Left ventricle myocardium superior (tissue), 1 donor: ENCODE data around the gene LTBR. TPM values are rescaled to one million over a fixed set of nuclear protein-coding genes. Genes with fewer than 3 reads are reported as not detected.

Experiments
- ATAC-seq: fragments of 200-7000 bp; cut with Tn5 transposase; one replicate; pipeline ENCODE4 v1.9.1; 2020; ENCODE audit warnings: mild to moderate bottlenecking, moderate library complexity
- DNase-seq: peaks from one replicate; pipeline ENCODE4 v3.0.0-alpha.2; 2020
- intact Hi-C: fragments of 100-400 bp; cut with micrococcal nuclease; formaldehyde crosslinking; loops from one replicate; pipeline ENCODE4 v1.11.0; 2022
- total RNA-seq: library from RNA; stranded (reverse); fragmentation: NEBNext Ultra II Directional; extraction: Animal tissue kit (Norgen Biotek cat#: 25700); gene quantifications from one replicate; pipeline ENCODE4 v1.2.1, GENCODE V29; 2021
- donor health status: DM: no; HTN: yes; CAD: no; lungs with severe emphysema.

LTBR gene
- total RNA-seq, 1 donor from 2014 or later, result 32.9 TPM

DNA sequence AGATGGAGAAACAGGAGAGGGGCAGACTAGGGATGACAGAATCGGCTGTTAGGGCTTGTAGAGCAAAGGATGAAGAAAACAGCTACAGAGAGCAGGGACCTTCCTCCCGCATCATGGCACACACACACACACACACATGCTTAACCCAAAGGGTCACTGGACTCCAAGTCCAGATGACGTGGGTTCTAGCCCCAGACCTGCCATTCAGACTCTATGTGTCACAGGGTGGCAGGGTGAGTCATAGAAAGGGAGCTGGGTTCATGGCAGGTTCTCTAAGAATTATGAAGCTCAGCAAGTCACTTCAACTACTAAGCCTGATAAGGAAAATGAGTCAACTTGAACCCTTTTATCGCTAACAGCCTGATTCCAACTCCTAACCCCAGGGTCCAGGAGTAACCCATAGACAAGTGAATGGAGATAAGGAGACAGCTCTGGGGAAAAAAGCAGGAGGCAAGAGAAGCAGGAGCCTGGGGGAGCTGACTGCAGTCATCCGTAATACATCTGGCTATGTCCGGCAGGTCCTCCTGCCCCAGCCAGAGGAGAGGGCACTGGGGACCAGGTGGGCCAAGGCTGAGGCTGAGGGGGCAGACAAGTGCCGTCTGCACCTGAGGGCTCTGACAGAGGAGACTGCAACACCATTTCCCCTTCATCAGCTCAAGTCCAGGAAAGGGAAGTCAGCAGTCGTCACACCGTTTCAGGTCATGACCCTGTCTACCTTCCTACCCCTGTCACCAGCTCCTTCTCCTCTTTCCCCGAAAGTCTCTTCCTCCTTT is 38.5 kb upstream of the LTBR start:
- ATAC-seq, result no peak
- peak; percentile 27 for DNase-seq
- intact Hi-C loops, result no loop called here

DNA sequence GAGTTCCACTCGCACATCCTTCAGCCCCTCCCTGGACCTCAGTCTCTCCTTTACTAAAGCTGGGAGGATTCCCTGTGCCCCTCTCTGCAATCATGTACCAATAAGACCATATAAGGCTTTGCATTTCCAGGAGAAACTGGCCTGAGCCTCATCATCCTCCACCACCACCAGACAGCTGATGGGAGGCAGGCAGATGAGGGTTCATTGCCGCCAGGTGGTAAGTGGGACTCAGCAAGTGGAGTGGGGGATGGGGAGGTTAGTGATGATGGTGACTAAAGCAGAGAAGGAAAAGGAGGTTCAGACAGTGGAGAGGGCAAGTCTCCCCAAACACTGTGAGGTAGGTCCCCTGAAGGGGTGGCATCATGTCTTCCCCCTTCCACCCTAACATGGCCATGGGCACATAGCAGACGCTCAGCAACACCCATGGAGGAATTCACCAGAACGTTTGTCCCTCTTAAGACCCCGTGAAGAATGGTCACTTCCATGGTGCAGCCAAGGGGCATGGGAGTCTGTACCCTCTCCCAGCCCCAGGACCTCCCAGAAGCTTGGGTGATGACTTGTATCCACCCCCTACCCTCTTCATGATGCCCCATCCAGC is 37.6 kb upstream of the LTBR start:
- intact Hi-C loops, result no loop called here
- DNase-seq (no peak), ATAC-seq (no peak)

DNA sequence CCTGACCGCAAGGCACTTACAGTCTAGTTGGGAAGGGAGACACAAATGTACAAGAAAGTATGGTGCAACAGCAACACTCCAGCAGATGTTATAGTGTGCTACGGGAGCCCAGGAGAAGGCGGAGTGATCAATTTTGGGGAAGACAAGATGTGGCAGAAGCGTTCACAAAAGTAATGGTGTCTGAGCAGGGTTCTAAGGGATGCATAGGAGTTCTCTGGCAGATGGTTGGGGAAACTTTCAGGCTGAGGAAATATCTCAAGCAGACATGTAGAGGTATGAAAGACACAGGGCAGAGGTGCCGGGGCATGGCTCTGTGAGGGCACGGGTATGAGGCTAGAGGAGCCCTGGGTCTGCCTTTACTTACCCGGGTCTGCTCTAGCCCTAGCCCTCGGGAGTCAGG is 37.0 kb upstream of the LTBR start:
- no peak for ATAC-seq
- intact Hi-C loops, result no loop called here
- no peak for DNase-seq

DNA sequence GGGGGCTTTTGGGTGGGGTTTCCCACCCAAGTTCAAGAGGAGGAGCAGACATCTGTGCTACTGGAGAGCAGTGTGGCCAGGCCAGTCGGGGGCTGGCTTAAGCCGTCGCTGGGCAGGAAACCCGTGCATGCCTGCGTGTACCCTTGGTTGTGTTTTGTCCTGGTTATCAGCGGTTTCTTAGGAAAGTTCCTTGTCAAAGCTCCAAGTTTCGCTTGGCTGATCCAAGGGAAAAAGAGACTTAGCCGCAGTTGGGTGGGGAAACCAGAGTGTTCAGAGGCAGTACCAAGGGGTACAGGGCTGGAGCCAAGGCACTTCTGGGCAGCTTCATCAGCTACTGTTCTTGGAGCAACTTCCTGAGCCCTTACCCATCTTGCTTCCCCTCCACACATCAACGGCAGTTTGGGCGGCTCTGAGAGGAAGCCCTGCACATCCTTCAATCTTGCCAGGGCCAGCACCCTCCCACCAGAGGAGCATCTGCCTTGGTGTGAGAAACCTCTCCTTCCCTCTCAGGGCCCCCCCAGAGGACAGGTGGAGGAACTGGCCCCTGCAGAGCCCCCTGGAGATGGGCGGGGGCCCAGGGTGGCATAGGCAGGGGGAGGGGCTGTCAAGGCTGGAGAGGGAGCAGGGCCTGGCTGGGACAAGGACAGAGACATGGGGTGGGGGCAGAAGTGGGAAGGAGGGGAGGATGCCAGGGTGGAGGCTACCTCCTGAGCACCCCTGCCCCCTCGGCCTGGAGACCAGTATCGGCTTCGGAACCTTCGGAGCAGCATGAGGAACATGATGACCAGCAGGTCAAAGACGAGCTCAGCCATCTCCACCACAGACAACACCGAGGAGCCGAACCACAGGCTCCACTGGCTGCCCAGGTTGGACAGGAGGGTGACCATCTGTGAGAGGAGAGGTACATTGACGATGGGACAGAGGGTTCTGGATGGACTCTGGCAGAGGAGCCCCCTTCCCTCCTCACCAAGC is 36.3 kb upstream of the LTBR start:
- intact Hi-C loops, result no loop called here
- DNase-seq, result peak; percentile 74
- ATAC-seq, result peak; percentile 78

DNA sequence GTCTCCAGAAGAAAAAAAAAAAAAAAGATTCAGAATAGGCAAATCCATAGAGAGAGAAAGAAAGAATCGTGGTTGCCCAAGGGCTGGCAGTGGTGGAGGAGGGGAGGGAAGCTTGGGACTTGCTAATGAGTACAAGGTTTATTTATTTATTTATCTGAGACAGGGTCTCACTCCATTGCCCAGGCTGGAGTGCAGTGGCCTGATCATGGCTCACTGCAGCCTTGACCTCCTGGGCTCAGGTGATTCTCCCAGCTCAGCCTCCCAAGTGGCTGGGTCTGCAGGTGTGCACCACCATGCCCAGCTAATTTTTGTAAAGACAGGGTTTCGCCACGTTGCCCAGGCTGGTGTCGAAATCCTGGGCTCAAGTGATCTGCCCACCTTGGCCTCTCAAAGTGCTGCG is 32.3 kb upstream of the LTBR start:
- DNase-seq, result no peak
- ATAC-seq, result no peak
- intact Hi-C loops, result no loop called here

DNA sequence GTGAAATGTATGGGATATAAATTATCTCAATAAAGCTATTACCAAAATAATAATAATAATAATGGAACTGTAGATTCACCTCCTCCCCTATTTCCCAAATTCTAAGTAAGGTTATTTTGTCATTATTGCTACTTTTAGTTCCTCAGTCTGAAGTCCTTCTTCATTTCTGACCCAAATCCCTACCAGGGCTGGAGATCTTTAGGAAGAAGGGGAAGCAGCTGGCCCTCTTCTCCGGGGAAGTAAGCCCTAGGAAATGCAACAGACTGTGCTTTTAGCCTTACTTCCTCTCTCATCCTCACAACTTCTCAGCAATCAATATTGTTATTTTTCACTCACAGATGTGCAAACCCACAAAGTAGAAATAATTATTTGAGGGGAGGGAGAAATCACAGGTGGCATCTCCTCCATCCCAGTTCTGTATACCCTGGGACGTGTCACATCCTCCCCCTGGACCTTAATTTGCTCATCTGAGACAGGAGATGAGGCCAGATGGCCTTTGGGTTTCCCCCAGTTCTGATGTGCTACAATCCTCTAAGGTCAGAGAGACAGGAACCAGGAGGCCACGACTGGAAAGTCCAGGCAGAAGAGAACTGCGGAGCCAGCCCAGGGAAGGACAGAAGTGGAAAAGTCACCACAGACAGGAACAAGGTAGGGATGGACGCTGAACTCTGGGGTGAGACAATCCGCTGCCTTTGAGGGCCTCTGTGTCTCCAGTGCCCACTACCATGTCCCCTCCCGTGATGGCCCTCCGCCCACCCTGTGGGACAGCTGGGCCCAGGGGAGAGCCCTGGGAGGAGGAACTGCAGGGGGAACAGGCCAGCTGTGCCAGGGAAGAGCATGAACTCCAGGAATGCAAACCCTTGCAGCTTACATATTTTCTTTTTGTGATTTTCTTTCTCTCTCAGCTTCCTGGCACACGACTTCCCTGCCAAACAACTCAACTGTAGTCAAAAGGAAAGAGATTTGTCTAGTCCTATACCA is 31.5 kb upstream of the LTBR start:
- ATAC-seq (peak; percentile 54), DNase-seq (no peak)
- intact Hi-C loops, result no loop called here

DNA sequence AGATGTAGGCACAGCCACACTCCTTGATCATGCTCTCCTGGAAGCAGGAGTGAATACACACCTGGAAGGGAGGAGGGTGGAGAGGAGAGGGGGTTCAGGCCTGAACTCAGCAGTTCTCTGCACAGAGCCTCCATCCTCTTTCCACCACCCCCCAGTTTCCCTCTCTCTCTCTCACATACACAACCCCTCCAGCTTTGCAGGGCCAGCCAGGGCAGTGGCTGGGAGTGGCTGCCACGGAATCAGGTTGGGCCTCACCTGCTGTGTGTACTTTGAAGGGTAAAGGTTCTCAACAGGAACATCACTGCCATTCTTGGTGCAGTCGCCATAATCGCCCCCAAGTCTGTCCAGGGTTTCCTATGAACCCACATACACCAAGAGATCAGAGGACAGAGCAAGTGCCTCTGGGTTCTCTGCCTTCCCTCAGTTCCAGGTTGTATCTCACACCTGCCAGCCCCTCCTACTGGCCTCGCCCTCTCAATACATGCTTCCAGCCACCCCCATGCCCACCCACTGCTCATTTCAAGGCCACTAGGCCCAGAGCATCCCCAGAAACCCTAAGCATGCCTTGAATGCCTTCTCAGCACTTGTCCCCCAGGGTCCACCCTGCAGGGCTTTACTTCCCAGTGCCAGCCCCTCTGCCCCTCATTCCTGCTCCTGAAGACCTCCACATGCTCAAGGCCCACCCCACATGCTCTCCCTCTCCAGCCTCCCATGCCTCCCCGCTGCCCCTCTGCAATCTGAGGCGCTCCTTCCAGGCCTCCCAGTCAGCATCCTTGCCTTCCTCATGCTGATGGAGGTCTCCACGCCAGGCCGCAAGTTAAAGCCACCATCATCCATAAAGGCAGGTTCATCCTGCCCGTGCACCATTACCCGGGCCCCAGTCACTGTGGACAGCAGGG is 29.2 kb upstream of the LTBR start:
- intact Hi-C loops, result no loop called here
- DNase-seq (no peak), ATAC-seq (no peak)

DNA sequence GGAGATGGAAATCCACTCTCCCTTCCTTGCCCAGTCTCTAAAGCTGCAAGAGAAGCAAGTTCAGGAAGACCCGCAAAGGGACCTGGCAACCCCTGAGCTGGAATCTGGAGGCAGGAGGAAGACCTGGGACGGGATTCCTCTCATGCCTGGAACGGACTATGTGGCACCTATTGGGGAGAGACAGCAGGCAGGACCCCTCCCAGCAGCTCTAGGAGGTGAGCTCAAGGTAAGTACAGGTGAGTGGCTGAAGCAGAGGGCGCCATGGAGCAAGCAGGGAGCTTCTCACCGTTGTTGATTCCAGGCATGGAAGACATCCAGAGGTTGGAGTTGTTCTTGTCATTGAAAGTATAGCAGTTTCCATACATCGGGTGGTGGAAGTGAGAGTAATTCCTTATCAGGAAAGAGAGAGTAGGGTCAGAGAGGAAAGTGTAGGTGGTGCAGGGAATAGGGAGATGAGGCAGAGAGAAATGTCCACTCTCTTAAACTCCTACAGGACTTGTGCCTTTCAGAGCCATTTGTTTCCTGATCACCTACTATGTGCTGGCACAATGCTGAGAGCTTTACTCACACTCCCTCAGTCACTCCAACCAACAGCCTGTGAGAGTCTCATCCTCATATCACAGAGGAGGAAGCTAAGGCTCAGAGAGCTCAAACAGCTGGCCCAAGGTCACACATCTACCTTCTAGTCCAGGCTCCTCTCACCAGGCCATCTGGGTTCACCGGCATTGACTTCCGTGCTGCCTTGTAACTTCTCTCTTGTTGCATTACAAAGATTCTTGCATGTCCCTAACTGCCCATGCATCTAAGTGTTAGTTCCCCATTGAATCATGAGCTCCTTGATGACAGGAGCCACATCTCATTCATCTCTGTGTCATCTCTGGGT is 28.2 kb upstream of the LTBR start:
- ATAC-seq, result no peak
- intact Hi-C loops, result no loop called here
- DNase-seq, result no peak

DNA sequence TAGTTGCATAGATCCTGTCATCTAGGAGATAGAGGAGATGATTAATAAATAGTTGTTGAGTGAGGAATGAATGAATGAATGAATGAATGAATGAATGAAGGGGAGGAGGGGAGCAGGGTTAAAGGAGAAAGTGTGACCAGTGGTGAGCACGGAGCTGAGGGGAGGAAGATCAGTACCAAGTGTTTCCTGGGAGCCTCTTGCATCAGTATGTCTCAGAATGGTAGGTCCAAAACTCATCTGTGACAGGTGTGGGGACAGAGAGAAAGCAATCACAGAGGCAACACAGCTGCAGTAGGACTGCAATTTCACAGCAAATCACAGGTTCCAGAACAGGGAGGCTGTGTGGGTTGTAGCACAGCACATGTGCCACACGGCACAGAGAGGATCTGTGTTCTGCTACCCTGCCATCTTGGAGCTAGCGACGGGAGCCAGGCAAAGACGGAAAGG is 27.6 kb upstream of the LTBR start:
- no peak for ATAC-seq
- no peak for DNase-seq
- intact Hi-C loops, result no loop called here

DNA sequence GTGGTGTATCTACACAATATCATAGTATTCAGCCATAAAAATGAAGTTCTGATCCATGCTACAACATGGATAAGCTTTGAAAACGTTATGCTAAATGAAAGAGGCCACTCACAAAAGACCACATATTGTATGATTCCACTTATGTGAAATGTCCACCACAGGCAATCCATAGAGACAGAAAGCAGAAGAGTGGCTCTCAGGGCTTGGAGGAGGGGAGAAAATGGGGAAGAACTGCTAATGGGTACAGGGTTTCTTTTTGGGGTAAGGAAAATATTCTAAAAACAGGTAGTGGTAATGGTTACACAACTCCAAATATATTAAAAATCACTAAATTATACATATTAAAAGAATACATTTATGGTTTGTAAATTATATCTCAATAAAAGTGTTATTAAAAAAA is 25.1 kb upstream of the LTBR start:
- ATAC-seq (no peak), DNase-seq (no peak)
- intact Hi-C loops, result no loop called here

DNA sequence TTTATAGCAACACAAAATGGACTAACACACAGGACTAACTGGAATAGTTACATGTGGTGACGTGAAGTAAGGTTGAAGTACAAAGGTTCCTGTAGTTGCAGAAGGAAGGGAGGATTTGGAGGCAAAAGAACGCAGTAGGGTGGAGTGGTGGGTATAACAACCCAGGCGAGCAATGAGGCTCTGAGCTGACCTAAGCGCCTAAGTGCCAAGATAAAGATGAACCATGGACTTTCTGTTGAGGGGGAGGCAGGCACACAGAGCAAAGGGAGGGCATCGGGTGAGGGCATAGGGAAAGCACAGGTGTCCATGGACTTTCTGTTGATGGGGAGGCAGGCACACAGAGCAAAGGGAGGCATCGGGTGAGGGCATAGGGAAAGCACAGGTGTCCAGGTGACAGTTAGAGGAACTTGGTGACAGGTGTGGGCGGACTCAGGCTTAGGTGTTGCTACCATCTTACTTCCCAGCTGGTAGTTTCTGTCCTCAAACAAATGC is 23.8 kb upstream of the LTBR start:
- DNase-seq (no peak), ATAC-seq (no peak)
- intact Hi-C loops, result no loop called here

DNA sequence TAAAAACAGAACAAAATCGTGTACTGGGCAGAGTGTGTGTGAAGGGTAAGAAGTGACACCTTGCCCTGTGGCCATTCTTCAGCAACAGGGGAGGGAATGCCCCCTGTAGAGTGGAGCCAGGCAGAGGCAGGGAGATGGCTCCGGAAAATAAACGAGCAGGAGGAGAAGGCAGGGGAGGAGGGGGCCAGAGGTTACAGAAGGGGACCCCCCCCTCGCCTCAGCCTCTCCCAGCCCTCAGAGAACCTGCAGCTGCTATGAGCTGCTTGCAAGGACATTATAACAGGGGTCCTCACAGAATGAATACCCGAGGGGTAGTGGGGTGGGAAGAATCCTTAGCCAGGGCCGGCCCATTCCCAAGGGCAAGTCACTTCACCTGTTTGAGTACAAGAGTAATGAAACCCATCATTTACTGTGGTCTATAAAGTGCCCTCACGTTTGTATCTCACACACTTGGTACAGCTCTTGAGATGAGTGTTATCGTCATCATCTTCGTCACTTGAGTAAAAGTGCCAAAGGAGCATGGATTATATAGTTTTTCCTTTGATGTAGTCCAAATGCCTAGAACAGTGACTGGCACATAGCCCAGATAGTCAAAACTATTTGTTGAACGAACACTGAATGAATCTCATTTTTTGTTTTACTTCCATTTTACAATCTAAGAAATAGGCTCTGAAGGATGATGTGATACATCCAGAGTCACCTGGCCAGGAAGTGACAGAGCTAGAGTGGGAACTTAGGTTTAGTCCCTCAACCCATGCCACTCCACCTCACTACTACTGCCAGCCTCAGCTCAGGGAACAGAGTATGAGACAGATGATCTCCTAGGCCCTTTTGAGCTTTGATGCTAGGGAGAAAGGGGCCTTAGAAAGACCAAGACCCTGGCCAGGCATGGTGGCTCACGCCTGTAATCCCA is 23.1 kb upstream of the LTBR start:
- DNase-seq (no peak), ATAC-seq (no peak)
- intact Hi-C loops, result no loop called here

DNA sequence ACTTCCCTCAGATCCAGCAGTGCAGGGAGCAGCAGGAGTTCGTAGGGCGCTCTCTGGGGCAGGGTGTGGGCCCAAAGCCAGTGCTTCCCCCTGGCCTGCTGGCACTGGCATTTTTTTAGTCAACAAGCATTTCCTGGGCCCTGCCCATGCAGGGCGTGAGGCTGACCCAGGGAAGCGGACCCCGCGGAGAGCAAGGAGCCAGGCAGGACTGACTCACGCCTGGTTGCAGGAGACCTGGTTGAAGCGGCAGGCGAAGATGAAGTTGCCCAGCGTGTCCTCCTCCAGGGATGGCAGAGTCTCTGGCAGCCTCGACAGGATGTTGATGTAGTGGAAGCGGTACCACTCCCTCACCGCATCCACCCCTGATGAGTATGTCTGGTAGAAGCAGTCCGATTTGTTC is 22.1 kb upstream of the LTBR start:
- intact Hi-C loops, result no loop called here
- DNase-seq, result peak; percentile 69
- ATAC-seq, result peak; percentile 42

DNA sequence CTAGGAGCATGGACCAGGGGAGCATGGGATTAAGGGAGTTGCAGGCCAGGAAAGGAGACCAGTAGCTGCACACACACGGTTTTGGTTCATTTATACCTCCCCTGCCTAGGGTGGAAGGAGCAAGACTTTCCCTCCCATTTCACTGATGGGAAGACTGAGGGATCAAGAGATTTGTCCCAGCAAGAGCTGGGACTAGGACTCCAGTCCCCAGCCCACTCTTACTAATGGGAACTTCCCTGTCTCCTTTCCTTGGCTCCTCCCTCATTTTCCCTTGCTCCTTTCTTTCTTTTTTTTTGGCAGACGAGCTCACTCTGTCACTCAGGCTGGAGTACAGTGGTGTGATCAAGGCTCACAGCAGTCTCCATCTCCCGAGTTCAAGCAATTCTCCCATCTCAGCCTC is 21.6 kb upstream of the LTBR start:
- ATAC-seq, result no peak
- intact Hi-C loops, result no loop called here
- DNase-seq, result no peak

DNA sequence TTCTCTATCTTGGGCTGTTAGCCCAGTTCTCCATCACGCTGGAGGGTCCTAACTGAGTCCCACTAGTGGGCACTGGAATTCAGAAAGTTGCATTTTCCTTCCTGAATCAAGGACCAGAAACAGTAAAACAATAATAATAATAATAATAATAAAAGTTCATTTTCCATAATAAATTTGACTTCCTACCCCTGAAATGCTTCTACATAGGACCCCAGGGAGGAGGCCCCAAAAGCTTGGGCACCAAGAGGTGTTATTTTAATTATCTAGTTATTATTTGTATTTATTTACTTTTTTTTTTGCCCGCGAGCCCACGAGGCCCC is 21.0 kb upstream of the LTBR start:
- DNase-seq (no peak), ATAC-seq (no peak)
- intact Hi-C loops, result no loop called here
